A673 (cell line): ENCODE results near the gene CGREF1. TPM values are rescaled to one million over a fixed set of nuclear protein-coding genes. Genes with fewer than 3 reads are reported as not detected.
A peak's percentile ranks its signal among the peaks of the same experiment; 100 is the strongest.
"Not testable (repeated sequence)": the region's sequence is repeated elsewhere in the genome, so short reads cannot be mapped to it uniquely, and the experiment has no call there.

Experiments used
- BruUV-seq: library from RNA; stranded (reverse); fragments of 400-500 nt; replicated peaks from 2 replicates; lab custom pipeline; 2021; lab: Mats Ljungman, UMichigan
- CTCF ChIA-PET: fragments of 300-600 bp; sonication (Branson Sonifier 250); formaldehyde crosslinking; loops from one replicate; lab custom pipeline; 2022; ENCODE audit warnings: antibody characterized with exemption; lab: Charles Lee
- POLR2A ChIA-PET: fragments of 300-600 bp; sonication (Branson Sonifier 250); formaldehyde crosslinking; loops from one replicate; lab custom pipeline; 2022; ENCODE audit warnings: antibody characterized with exemption; ENCODE audit not compliant: low non-redundant PET; lab: Charles Lee
- DNase-seq: peaks from one replicate; pipeline ENCODE4 v3.0.0-alpha.2; 2015; ENCODE audit warnings: low spot score
- H3K27ac ChIP-seq: fragments of 200-600 bp; sonication (generic); 2 replicates; pipeline ENCODE4 v1.5.1; 2016; ENCODE audit warnings: mixed run types, low read depth, mild to moderate bottlenecking, mixed read lengths, antibody characterized with exemption, low read length; ENCODE audit not compliant: poor library complexity, severe bottlenecking
- H3K27me3 ChIP-seq: fragments of 200-600 bp; sonication (generic); replicated peaks from 2 replicates; pipeline ENCODE4 v1.6.1; 2017; ENCODE audit warnings: mixed run types, low read depth, mild to moderate bottlenecking, mixed read lengths, antibody characterized with exemption, low read length; ENCODE audit not compliant: insufficient read depth, poor library complexity
- H3K36me3 ChIP-seq: fragments of 200-600 bp; sonication (generic); 2 replicates; pipeline ENCODE4 v1.6.1; 2016; ENCODE audit warnings: mixed run types, mild to moderate bottlenecking, mixed read lengths, antibody characterized with exemption, low read length; ENCODE audit not compliant: insufficient read depth, poor library complexity, severe bottlenecking
- H3K4me1 ChIP-seq: fragments of 200-600 bp; sonication (generic); 2 replicates; pipeline ENCODE4 v1.6.1; 2017; ENCODE audit warnings: mixed run types, mild to moderate bottlenecking, mixed read lengths, antibody characterized with exemption, low read length; ENCODE audit not compliant: insufficient read depth, poor library complexity, severe bottlenecking
- H3K4me3 ChIP-seq: fragments of 200-600 bp; sonication (generic); 2 replicates; pipeline ENCODE4 v1.5.1; 2016; ENCODE audit warnings: low read depth, mixed run types, mild to moderate bottlenecking, mixed read lengths, low read length; ENCODE audit not compliant: poor library complexity, severe bottlenecking
- H3K9me3 ChIP-seq: fragments of 200-600 bp; sonication (generic); 2 replicates; pipeline ENCODE4 v1.6.1; 2016; ENCODE audit warnings: mixed run types, low read depth, mild to moderate bottlenecking, mixed read lengths, antibody characterized with exemption, low read length; ENCODE audit not compliant: poor library complexity, severe bottlenecking
- CTCF ChIP-seq: fragments of 300-800, 200-600 bp; sonication (generic); conservative IDR thresholded peaks from 2 replicates; pipeline ENCODE4 v1.5.1; 2017; ENCODE audit warnings: low read depth, mild to moderate bottlenecking, antibody characterized with exemption, low read length, moderate library complexity, mixed read lengths
- EZH2 ChIP-seq: fragments of 200-600 bp; sonication (generic); IDR thresholded peaks from 2 replicates; pipeline ENCODE4 v1.6.1; 2017; ENCODE audit warnings: borderline replicate concordance, low read depth, mild to moderate bottlenecking, mixed read lengths, antibody characterized with exemption, low read length; ENCODE audit not compliant: poor library complexity, severe bottlenecking
- intact Hi-C: fragments of 100-400 bp; cut with micrococcal nuclease; formaldehyde crosslinking; loops from one replicate; pipeline ENCODE4 v1.10.0; 2022; ENCODE audit not compliant: unreplicated experiment
- total RNA-seq: library from RNA; stranded (reverse); gene quantifications from 2 replicates; pipeline ENCODE4 v1.2.3, GENCODE V29; 2021

CGREF1 gene
- total RNA-seq, 1 experiment from 2014 or later = 8.4 TPM

GRCh38 chr2:27076323-27076722, 42.6 kb downstream of the CGREF1 start:
- POLR2A ChIA-PET = no interaction called here
- no peak overlapping the region for H3K4me3 ChIP-seq
- H3K4me1 ChIP-seq = peaks cover 51% of the 10 kb centered on the region
- H3K9me3 ChIP-seq = no peaks in the 10 kb centered on the region
- no peak overlapping the region for H3K27ac ChIP-seq
- H3K27me3 ChIP-seq = no peaks in the 10 kb centered on the region
- H3K36me3 ChIP-seq = no peaks in the 10 kb centered on the region
- DNase-seq = no peak
- CTCF ChIA-PET = no interaction called here
- BruUV-seq = no TSS peak
- no peak for TF ChIP-seq EZH2
- TF ChIP-seq CTCF = no peak
- intact Hi-C loops = no loop called here

GRCh38 chr2:27075566-27075871, 43.4 kb downstream of the CGREF1 start:
- H3K27me3 ChIP-seq, intact Hi-C loops, BruUV-seq, H3K36me3 ChIP-seq, H3K9me3 ChIP-seq, POLR2A ChIA-PET, CTCF ChIA-PET, H3K4me3 ChIP-seq, DNase-seq: not testable (repeated sequence)
- Histone ChIP-seq H3K27ac (peak overlapping the region; percentile 45), H3K4me1 (peaks cover 46% of the 10 kb centered on the region)

DNA sequence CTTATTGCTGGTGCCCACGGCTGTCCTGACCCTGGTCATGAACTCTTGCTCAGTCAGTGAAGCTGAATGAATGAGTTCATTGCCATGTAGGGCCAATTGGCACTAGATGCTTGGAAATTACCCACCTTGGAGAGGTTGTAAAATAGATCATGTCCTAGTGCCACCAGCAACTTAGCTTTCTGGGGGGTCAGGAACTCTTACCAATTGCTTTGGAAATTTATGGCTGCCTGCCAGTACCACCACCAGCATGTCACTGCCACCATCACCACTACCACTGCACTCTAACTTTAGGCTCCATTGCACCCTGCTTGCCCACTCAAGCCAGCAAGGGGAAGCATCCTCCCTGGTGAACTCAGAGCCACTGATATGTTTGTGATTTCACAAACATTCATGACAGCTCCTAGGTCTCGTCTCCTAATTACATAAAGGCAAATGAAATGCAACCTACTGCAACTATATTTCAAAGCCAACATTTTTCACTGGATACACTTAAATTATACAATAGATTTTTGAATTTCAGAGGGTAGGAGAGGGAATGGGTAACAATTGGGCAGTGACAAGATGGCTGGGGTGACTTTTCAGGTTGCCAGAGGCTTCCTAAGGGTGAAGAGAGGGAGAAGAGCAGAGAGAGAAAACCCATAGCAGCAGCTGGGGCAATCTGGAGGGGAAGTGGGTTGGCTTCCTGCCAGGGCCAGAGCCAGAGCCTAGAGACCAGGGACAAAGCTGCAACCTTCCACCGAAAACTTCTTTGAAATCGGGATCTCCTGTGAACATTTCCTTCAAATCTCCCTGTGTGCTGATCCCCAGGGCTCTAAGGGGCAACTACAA, 44.0 kb downstream of the CGREF1 start:
- intact Hi-C loops = no loop called here
- H3K4me1 ChIP-seq = peaks cover 50% of the 10 kb centered on the region
- peaks cover 3% of the 10 kb centered on the region for H3K36me3 ChIP-seq
- peak; percentile 66 for DNase-seq
- POLR2A ChIA-PET = interaction anchor here (0.6 kb wide), 1 partner anchor 19 kb away, joined by 3 read pairs; no protein-coding TSS in a partner anchor
- CTCF ChIA-PET = no interaction called here
- no peaks in the 10 kb centered on the region for H3K9me3 ChIP-seq
- H3K27ac ChIP-seq = peak overlapping the region; percentile 45
- no TSS peak for BruUV-seq
- no peak for TF ChIP-seq EZH2
- no peak for TF ChIP-seq CTCF
- H3K4me3 ChIP-seq = no peak overlapping the region
- no peaks in the 10 kb centered on the region for H3K27me3 ChIP-seq

- POLR2A ChIA-PET = interaction anchor here (0.6 kb wide), 1 partner anchor 18 kb away, joined by 3 read pairs; no protein-coding TSS in a partner anchor
- peaks cover 52% of the 10 kb centered on the region for H3K4me1 ChIP-seq
- no peak for TF ChIP-seq CTCF
- no peak for TF ChIP-seq EZH2
Observed at GRCh38 chr2:27073782-27074181, 45.1 kb downstream of the CGREF1 start.

More at GRCh38 chr2:27073782-27074181, 45.1 kb downstream of the CGREF1 start:
- Histone ChIP-seq H3K9me3 (no peaks in the 10 kb centered on the region), H3K36me3 (peaks cover 15% of the 10 kb centered on the region), H3K27ac (peak overlapping the region; percentile 52), H3K4me3 (no peak overlapping the region), H3K27me3 (no peaks in the 10 kb centered on the region)
- CTCF ChIA-PET = no interaction called here
- BruUV-seq = no TSS peak
- no peak for DNase-seq
- intact Hi-C loops = no loop called here
